Measurements from ENCODE around the gene LEO1.
"Not testable (repeated sequence)": the region's sequence is repeated elsewhere in the genome, so short reads cannot be mapped to it uniquely, and the experiment has no call there.

Gene LEO1

DNA sequence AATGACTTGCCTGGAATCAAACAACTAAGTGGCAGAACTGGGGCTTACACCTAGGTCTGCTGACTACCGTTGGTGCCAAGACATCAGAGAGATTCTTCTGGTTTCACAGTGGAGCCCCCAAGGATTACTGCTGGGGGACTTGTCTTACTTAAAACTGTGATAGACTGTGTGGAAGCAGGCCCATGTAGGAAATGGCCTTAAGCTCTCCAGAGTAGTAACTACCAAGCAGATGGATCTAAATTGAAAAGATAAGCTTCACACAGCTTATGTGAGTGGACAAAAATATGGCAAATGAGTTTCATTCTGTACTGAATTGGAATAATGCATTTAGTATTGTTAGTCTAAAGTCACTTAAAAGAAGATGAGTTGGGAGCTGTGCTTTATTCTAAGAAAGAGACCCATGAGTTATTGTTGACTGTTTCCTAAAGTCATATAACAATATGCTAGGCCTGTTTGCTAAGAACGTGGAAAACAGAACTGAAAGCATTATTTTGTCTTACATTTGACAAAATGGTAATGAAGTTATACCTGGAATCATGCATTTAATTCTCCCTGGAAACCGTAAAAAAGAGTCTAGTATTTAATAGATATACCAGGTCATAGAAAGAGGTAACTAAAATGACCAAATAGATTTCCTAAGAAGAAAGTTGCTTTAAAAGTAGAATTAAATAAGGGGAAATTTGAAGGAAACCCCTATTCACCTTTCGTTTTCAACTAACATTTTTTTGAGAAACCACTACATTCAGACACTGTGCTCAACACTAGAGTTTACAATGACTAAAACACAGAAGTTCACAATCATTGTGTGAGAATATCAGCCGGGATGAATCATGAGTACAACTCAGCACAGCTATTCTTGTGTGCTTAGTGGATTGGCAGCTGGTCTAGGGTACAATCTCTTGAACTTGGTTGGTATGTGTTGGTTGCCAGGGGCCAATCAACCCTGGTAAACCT, 34.4 kb upstream of the LEO1 start:
- DNase-seq (ENCODE audit: low read depth, low spot score), result no peak

DNA sequence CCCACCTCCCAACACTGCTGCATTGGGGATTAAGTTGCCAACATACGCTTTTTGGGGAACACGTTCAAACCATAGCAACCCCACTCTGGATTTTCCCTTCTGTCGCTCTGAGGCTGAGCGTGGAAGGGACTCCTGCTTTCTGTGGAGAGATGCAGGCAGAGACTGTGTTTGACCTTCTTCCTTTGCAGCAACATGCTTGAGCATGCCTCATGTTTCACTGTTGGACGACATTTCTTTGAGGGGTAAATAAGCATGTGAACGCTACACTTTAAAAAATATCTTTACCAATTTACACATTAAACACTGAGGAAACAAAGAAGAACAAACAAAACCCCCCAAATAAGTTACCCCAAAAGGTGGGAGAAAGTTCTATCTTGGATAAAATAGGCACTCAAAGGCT, 33.2 kb upstream of the LEO1 start:
- no peak for DNase-seq (ENCODE audit: low read depth, low spot score)
- no peak overlapping the region for H3K4me3 ChIP-seq (ENCODE audit: low read length)

More for the DNA sequence above, 34.4 kb upstream of the LEO1 start:
- no peak overlapping the region for H3K4me3 ChIP-seq (ENCODE audit: low read length)

DNA sequence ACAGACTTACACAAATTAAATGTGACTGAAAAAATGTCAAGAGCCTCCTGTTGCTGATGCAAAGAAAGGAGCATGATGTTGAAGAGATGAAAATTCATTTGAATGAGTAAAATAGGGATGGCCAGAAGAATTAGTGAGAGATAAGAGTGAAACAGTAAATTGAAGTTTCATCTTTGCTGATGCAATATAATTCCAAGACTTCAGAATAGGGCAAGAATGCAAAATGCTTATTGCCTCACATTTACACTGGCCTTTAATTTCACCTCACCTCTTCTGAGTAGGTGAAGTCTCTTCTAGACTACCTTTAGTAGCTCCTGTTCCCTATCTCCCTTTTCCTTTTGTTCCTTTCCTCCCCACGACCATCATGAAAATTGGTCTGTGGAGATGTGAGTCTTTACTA, 32.1 kb upstream of the LEO1 start:
- no peak for DNase-seq (ENCODE audit: low read depth, low spot score)
- H3K4me3 ChIP-seq (ENCODE audit: low read length), result no peak overlapping the region

DNA sequence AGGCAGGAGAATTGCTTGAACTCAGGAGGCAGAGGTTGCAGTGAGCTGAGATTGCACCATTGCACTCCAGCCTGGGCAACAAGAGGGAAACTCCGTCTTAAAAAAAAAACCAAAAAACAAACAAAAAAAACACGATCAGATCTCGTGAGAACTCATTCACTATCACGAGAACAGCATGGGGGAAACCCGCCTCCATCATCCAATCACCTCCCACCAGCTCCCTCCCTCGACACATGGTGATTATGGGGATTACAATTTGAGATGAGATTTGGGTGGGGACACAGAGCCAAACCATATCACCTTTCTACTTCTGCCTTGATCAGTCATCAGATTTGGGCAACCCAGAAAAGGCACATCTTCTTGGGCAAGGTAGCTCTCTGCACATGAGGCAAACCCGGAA, 31.5 kb upstream of the LEO1 start:
- H3K4me3 ChIP-seq (ENCODE audit: low read length); DNase-seq (ENCODE audit: low read depth, low spot score): not testable (repeated sequence)

DNA sequence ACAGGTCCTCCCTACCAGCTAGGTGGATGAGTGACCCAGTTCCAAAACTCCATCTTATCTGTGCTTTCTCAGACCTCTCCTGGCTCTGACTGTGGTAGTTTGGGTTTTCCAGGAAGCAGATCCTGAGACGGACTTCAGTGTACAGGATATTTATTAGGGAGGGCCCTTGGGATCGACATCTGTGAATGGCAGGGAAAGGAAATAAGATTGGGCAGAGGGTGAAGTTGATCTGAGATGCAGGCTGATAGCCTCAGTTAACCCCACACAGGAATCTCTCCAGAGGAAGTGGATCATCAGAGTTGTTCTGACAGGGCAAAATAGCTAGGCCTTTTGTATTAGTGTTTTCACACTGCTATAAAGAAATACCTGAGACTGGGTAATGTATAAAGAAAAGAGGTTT, 30.8 kb upstream of the LEO1 start:
- no peak for DNase-seq (ENCODE audit: low read depth, low spot score)
- H3K4me3 ChIP-seq (ENCODE audit: low read length), result no peak overlapping the region

DNA sequence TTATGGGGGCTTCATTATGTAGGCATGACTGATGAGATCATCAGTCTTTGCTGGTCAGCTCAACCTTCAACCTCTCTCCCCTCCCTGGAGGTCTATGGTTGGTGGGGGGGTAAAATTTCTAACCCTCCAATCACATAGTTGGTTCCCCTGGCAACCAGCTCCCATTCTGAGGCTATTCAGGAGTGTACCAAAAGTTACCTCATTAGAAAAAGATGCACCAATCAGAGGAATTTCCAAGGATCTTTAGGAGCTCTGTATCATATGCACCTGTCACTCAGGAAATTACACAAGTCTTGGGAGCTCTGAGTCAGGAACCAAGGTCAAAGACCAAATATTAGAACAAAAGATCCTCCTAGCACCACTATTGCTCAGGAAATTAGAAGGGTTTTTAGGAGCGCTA, 21.4 kb upstream of the LEO1 start:
- no peak for DNase-seq (ENCODE audit: low read depth, low spot score)

DNA sequence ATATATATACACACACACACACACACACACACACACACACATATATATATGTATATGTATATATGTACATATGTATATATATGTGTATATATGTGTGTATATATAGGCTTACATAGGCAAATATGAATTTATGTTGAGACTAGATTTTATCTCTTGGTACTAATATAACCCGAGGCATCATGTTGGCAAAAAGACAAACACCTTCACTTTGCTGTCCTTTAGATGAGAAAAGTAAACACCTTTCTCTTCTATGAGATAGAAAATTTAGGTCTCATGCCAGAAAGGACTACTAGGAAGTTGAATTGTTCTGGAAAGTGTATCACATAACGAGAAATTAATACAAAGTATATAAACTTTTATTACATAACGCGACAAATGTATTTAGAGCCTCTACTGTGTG, 19.6 kb upstream of the LEO1 start:
- no peak for DNase-seq (ENCODE audit: low read depth, low spot score)
- no peak overlapping the region for H3K4me3 ChIP-seq (ENCODE audit: low read length)

More for the DNA sequence above, 21.4 kb upstream of the LEO1 start:
- no peak overlapping the region for H3K4me3 ChIP-seq (ENCODE audit: low read length)

DNA sequence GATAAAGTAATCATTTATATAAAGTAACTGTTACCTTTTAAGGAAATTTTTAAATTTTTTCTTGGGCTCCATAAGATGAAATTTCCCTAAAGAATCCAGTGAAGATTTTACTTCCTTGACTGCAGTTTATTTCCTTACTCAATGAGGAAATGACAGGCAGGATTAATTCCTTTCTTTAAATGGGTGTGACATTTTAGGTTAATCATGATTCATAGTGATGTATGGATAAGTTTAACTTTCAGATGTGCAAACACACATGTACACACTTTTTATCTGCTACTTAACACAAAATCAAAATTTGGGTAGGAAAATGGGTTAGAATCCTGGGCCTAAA, 11.2 kb upstream of the LEO1 start:
- no peak for DNase-seq (ENCODE audit: low read depth, low spot score)
- H3K4me3 ChIP-seq (ENCODE audit: low read length), result no peak overlapping the region

DNA sequence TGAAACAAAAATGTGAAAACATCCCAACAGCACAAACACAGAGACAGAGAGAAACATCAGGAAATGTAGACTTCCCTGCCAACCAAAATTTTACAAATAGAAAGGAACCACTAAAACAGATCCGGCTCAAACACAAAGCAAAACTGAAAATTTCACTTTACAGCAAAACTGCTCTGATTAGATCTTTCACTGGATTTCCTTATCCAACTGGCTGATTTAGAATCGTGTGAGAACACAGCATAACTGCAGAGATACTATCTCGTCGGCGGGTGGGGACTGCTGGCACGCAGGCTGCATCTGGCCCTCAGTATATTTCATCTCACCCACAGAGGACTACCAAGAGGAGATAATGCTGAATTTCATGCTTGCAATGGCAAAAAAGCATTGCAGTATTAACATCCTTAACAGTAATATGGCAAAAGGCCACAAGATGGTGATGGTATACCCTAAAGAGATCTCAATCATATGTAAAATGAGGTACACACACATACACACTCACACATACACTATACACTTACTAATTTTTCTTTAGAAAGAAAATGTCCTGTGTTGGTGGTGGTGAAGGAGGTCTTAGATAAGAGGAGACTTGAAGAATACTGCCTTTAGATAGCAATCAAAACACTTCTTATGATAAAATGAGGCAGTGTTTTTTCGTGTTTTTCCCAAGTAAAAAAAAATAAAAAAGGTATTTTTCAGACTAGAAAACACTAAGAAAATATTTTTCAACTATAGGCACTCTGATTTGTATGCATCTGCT, 10.6 kb upstream of the LEO1 start:
- peak; percentile 96 for DNase-seq (ENCODE audit: low read depth, low spot score)
- H3K4me3 ChIP-seq (ENCODE audit: low read length), result peak overlapping the region; percentile 43

DNA sequence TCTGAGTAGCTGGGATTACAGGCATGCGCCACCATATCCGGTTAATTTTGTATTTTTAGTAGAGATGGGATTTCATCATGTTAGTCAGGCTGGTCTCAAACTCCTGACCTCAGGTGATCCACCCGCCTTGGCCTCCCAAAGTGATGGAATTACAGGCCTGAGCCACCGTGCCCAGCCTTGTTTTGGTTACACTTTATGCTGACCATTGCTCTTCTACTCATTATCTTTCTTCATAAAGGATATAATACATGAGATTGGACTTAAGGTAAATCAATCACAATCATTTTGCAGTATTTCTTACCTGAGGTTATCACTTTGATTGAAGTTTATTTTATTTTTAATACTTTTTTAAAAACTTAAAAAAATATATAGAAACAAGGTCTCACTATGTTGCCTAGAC, 2.2 kb upstream of the LEO1 start:
- DNase-seq (ENCODE audit: low read depth, low spot score), result no peak
- H3K4me3 ChIP-seq (ENCODE audit: low read length), result no peak overlapping the region

DNA sequence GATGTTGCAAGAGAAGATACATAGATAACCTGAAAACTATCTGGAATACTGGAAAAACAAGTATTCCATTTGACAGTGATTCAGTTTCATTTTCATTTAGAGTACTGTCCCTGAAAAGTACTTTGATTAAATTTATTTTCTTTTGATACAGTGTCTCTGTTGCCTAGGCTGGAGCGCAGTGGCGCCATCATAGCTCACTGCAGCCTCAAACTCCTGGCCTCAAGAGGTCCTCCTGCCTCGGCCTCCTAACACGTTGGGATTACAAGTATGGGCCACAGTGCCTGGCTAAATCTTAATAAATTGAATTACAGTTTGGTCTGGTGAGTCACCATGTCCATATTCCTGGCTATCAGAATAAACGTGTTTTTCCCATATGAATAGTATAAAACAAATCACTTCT, 1.6 kb upstream of the LEO1 start:
- no peak overlapping the region for H3K4me3 ChIP-seq (ENCODE audit: low read length)

DNA sequence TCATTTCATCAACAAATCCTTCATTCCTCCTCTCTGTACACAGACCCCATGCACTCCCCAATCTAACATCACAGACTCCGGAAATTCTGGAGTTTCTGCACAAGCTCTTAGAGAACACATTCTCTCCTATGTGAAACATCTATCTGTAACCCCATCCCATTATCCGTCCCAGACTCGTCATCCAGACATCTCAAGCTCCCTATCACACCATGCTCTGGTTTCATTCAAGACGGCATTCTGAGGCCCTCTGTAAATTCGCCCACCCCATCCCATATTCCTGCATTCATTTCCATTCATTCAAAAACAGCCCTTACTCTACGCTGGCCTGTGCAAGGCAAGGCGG, 575 bp downstream of the LEO1 start:
- H3K4me3 ChIP-seq (ENCODE audit: low read length), result peak overlapping the region; percentile 97
- no peak for DNase-seq (ENCODE audit: low read depth, low spot score)

More for the DNA sequence above, 1.6 kb upstream of the LEO1 start:
- no peak for DNase-seq (ENCODE audit: low read depth, low spot score)

DNA sequence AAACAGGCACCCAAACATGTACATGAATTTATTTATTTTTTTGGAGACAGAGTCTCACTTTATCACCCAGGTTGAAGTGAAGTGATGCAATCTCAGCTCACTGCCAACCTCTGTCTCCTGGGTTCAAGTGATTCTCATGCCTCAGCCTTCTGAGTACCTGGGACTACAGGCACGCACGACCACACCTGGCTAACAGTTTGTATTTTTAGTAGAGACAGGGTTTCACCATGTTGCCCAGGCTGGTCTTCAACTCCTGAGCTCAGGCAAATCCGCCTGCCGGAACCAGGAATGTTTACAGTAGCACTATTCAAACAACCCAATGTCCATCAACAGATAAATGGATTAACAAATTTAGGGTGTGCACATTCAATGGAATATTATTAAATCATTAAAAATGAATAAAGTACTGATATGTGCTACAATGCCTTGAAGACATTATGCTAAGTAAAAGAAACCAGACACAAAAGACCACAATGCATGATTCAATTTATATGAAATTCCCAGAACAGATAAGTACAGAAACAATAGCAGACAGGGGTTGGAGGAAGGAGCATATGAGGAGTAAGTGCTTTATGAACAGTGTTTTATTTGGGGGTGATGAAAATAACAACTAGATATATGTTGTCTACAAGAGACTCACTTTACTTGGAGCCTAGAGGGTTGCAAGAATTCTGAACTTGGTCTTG, 1.3 kb downstream of the LEO1 start:
- no peak for DNase-seq (ENCODE audit: low read depth, low spot score)
- peak overlapping the region; percentile 97 for H3K4me3 ChIP-seq (ENCODE audit: low read length)

DNA sequence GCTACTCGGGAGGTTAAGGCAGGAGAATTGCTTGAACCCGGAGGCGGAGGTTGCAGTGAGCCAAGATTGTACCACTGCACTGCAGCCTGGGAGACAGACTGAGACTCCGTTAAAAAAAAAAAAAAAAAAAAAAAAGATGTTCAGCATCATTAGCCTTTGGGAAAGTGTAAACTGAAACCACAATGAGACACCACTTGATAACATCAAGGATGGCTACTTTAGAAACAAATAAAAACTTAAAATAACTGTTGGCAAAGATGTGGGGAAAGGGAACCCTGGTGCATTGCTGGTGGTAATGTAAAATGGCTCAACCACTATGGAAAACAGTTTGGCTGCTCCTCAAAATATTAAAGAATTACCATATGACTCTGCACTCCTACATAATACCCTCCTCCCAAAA, 1.9 kb downstream of the LEO1 start:
- no peak for DNase-seq (ENCODE audit: low read depth, low spot score)
- no peak overlapping the region for H3K4me3 ChIP-seq (ENCODE audit: low read length)

DNA sequence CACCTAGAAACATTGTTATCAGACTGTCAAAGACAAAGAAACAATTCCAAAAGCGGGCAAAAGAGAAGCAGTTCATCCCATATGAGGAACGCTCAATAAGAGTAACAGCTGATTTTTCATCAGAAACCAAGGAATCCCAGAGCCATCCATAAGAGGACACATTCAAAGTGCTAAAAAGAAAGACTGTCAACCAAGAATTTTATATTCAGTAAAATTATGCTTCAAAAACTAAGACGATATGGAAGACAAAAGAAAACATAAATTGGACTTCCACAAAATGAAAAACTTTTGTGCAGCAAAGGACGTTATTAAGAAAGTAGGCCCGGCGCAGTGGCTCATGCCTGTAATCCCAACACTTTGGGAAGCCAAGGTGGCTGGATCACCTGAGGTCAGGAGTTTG, 4.0 kb downstream of the LEO1 start:
- DNase-seq (ENCODE audit: low read depth, low spot score), result no peak

DNA sequence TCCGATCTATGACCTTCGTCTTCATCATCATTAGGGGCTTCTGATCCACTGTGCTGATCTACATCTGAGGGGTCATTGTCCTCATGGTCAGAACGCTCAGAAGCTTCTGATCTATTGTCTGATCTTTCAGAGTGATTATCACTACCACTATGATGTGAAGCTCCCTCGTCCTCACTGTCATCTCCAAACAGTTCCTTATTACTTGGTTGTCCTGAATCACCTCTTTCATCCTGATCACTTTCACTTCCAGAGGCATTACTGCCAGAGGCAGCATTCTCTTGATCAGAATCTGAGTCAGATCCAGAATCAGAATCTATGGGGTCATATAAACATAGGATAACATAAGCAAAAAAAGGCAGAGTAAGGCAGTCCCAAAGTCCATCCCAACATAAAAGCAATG, 5.4 kb downstream of the LEO1 start:
- no peak for DNase-seq (ENCODE audit: low read depth, low spot score)
- H3K4me3 ChIP-seq (ENCODE audit: low read length), result no peak overlapping the region

More for the DNA sequence above, 4.0 kb downstream of the LEO1 start:
- H3K4me3 ChIP-seq (ENCODE audit: low read length), result no peak overlapping the region

DNA sequence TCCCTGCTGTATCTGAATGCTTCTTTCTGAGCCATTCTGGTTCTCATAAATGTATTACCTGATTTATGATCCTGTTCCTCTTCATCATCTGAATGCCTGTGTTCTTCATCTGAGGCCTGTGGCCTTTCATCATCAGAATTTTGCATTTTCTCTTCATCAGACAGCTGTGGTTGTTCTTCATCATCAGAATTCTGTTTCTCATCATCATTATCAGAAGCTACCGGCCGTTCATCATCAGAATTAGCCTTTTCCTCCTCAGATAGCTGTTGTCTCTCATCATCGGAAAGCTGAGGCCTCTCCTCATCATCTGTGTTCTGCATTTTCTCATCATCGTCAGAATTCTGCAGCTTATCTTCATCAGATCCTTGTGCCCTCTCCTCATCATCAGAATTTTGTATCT, 5.9 kb downstream of the LEO1 start:
- no peak overlapping the region for H3K4me3 ChIP-seq (ENCODE audit: low read length)
- DNase-seq (ENCODE audit: low read depth, low spot score), result no peak

DNA sequence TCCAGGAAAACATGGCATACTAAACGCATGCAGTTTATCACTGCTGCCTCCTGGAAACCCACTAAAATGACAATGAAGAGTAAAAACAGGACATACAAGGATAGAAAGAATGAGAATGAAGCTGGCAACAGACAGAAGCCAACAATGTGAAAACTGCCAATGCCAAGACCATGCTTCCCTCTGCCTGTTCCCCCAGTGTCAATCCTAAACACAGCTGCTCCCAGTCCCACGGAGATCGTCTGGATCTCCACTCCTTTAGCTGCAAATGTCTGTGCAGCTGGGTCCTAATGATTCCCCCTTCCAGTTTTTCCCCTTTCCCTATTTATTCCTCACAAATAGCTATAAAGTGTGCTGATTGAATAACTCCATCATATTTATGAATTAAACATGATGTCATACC, 16.1 kb downstream of the LEO1 start:
- no peak overlapping the region for H3K4me3 ChIP-seq (ENCODE audit: low read length)
- no peak for DNase-seq (ENCODE audit: low read depth, low spot score)

DNA sequence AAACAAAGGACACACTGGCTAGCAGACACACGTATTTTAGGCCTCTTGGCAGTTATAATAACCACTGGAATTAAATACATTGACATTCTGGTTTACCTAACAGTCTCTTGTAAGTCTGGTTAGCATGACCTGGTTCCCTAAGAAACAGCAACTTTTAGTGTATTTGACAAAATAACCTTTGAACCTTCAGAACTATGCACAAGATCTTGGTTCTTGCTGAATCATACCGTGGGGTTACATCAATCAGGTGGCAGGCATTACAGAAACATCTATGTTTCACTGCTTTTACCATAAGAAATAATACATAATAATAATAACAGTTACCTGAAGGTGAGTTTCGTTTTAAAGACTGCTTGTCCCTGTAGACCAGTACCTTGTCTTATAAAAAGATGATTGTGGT, 18.8 kb downstream of the LEO1 start:
- H3K4me3 ChIP-seq (ENCODE audit: low read length), result no peak overlapping the region
- DNase-seq (ENCODE audit: low read depth, low spot score), result no peak

DNA sequence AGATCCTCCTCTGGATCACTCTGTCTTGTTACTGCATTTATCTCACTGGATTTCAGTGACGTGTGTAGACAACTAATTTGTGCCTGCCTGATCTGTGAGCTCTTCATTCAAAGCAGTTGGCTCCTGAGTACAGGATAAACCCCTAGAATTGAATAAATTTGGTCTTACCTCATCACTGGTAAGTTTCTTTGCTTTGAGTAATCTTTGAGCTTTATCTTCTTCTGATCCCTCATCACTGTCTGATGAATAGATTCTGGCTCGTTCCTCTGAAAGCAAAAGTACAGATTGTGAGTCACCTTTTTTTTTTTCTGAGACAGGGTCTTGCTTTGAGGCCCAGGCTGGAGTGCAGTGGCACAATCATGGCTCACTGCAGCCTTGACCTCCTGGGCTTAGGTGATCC, 24.5 kb downstream of the LEO1 start:
- DNase-seq (ENCODE audit: low read depth, low spot score), result no peak
- no peak overlapping the region for H3K4me3 ChIP-seq (ENCODE audit: low read length)
